Measurements from ENCODE around the gene TAF5L. TPM values are rescaled to one million over a fixed set of nuclear protein-coding genes. Genes with fewer than 3 reads are reported as not detected.
"Not testable (repeated sequence)": the region's sequence is repeated elsewhere in the genome, so short reads cannot be mapped to it uniquely, and the experiment has no call there.

The TAF5L gene
- total and polyA plus RNA-seq, 8 donors, result 0.29 to 33.8 (median 8.8) TPM

DNA sequence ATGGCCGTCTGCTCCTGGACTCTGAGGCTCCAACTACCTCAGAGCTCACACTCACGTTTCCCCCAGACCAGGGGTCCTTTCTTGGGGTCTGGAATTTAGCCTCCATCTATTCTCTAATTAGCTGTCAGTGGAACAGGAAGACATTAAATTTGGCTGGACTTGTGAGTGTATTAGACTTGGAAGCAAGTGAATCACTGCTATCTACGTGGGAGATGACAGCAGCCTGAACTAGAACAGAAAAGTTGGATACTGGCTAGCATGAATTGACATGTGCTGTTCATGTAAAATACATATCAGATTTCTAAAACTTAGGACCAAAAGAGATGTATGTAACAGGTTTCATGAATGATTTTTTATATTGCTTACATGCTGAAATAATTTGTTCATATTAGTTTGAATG is 28.0 kb downstream of the TAF5L start:
- Histone ChIP-seq H3K27ac (peak overlapping the region in 4 of 5 donors; percentile 62 to 86 (median 76)), H3K36me3 (peaks cover 20 to 62% (median 61%) of the 10 kb centered on the region in 4 donors), H3K4me1 (peaks cover 0 to 35% (median 17%) of the 10 kb centered on the region in 4 donors), H3K27me3 (no peaks in the 10 kb centered on the region), H3K4me3 (no peak overlapping the region), H3K9me3 (no peaks in the 10 kb centered on the region)
- no peak for TF ChIP-seq POLR2A (IDR thresholded peaks at IDR 0.05)
- no peak for TF ChIP-seq POLR2AphosphoS5 (IDR thresholded peaks at IDR 0.05)
- TF ChIP-seq EP300 (IDR thresholded peaks at IDR 0.05), result no peak
- intact Hi-C loops (cut with DNase I; ENCODE audit: low total_unique reads), result no loop called here
- WGBS, 5 donors, result 54 to 80% (median 75%) methylated on average over 3 of the region's 3 CpGs
- DNase-seq, result no peak

- DNase-seq, result peak in 1 of 2 donors; percentile 15
- Histone ChIP-seq H3K4me1 (peaks cover 0 to 35% (median 17%) of the 10 kb centered on the region in 4 donors), H3K27ac (peak overlapping the region in 4 of 5 donors; percentile 62 to 86 (median 76)), H3K4me3 (no peak overlapping the region), H3K27me3 (no peaks in the 10 kb centered on the region), H3K9me3 (no peaks in the 10 kb centered on the region), H3K36me3 (peaks cover 14 to 62% (median 60%) of the 10 kb centered on the region in 4 donors)
- 62 to 80% (median 72%) methylated on average over 7 of the region's 7 CpGs for WGBS, 5 donors
- intact Hi-C loops (cut with DNase I; ENCODE audit: low total_unique reads), result no loop called here
- TF ChIP-seq, protein P1, sequence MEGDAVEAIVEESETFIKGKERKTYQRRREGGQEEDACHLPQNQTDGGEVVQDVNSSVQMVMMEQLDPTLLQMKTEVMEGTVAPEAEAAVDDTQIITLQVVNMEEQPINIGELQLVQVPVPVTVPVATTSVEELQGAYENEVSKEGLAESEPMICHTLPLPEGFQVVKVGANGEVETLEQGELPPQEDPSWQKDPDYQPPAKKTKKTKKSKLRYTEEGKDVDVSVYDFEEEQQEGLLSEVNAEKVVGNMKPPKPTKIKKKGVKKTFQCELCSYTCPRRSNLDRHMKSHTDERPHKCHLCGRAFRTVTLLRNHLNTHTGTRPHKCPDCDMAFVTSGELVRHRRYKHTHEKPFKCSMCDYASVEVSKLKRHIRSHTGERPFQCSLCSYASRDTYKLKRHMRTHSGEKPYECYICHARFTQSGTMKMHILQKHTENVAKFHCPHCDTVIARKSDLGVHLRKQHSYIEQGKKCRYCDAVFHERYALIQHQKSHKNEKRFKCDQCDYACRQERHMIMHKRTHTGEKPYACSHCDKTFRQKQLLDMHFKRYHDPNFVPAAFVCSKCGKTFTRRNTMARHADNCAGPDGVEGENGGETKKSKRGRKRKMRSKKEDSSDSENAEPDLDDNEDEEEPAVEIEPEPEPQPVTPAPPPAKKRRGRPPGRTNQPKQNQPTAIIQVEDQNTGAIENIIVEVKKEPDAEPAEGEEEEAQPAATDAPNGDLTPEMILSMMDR (IDR thresholded peaks at IDR 0.05), result no peak
- TF ChIP-seq POLR2A (IDR thresholded peaks at IDR 0.05) (no peak), EP300 (IDR thresholded peaks at IDR 0.05) (no peak), POLR2AphosphoS5 (IDR thresholded peaks at IDR 0.05) (peak; percentile 43 to 66 (median 61))
Observed at GRCh38 chr1:229596925-229597699, 28.8 kb downstream of the TAF5L start.

- H3K4me3 ChIP-seq; DNase-seq; H3K27me3 ChIP-seq; intact Hi-C loops (cut with DNase I; ENCODE audit: low total_unique reads); H3K9me3 ChIP-seq: not testable (repeated sequence)
- 96 to 100% (median 98%) methylated on average over 7 of the region's 7 CpGs for WGBS, 5 donors
- Histone ChIP-seq H3K27ac (peak overlapping the region in 4 of 5 donors; percentile 62 to 86 (median 76)), H3K4me1 (peaks cover 0 to 35% (median 13%) of the 10 kb centered on the region in 4 donors), H3K36me3 (peaks cover 12 to 60% (median 48%) of the 10 kb centered on the region in 4 donors)
Observed at GRCh38 chr1:229595876-229596275, 30.0 kb downstream of the TAF5L start.

DNA sequence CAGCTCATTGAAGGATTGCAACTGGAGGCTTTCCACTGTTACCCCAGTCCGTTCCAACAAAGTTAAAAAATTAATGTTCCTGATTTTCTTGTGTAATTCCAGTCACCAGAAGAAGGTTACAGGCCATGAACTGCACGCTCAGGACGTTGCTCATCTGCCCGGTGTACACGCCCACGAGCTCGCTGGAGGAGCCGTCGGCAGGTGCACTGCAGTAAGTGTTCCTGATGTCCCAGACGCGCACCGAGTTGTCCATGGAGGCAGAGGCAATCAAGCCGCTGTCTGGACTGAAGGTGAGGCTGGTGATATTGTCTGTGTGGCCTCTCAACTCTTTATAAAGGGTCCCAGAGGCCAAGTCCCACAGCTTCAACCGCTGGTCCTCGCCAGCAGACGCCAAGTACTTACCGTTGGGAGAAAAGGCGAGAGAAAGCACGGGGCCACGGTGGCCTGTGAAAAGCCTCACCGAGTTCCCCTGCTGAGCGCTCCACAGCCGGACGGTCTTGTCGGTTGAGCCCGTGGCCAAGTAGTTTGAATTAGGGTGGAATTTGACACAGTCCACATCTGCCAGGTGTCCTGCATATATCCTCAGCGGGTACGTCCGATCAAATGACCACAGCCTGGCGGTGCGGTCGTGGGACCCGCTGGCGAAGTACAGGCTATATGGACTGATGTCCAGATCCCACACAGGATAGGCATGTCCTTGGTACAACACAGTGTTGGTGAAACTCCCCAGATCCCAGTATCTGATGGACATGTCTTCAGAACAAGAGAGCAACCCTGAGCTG is 31.5 kb downstream of the TAF5L start:
- H3K9me3 ChIP-seq, result no peaks in the 10 kb centered on the region
- DNase-seq, result no peak

More for the DNA sequence above, 31.5 kb downstream of the TAF5L start:
- H3K27me3 ChIP-seq, result no peaks in the 10 kb centered on the region
- peaks cover 12 to 48% (median 35%) of the 10 kb centered on the region in 4 donors for H3K36me3 ChIP-seq
- peaks cover 0 to 30% (median 13%) of the 10 kb centered on the region in 4 donors for H3K4me1 ChIP-seq
- H3K27ac ChIP-seq, result peak overlapping the region in 1 of 5 donors; percentile 86
- intact Hi-C loops (cut with DNase I; ENCODE audit: low total_unique reads), result no loop called here
- no peak overlapping the region for H3K4me3 ChIP-seq
- TF ChIP-seq POLR2AphosphoS5 (IDR thresholded peaks at IDR 0.05) (no peak), POLR2A (IDR thresholded peaks at IDR 0.05) (no peak), EP300 (IDR thresholded peaks at IDR 0.05) (no peak)
- TF ChIP-seq, protein P1 (IDR thresholded peaks at IDR 0.05), result no peak
- WGBS, 5 donors, result 91 to 98% (median 97%) methylated on average over 27 to 34 of the region's 34 CpGs
